Esophagus muscularis mucosa (tissue), 4 donors: ENCODE measurements around the gene ZMYND12.

ENCODE experiments used
- CTCF ChIP-seq, 3 experiments: fragments of 200-600 bp in 2 of 3; fragments of 450-650 bp in 1 of 3; sonication (generic) in 2 of 3; IDR thresholded peaks; one replicate each; pipeline ENCODE4 v1.5.1; 2017 to 2019; ENCODE audit warnings: antibody characterized with exemption in 3 of 3, mild to moderate bottlenecking in 2 of 3, moderate library complexity in 1 of 3
- EP300 ChIP-seq: sonication (generic); formaldehyde crosslinking; IDR thresholded peaks from one replicate; pipeline ENCODE4 v1.6.1; 2017; ENCODE audit warnings: antibody characterized with exemption
- POLR2A ChIP-seq: fragments of 450-650 bp; IDR thresholded peaks from one replicate; pipeline ENCODE4 v1.6.1; 2017; ENCODE audit warnings: antibody characterized with exemption, moderate library complexity, mild to moderate bottlenecking, low read depth
- POLR2AphosphoS5 ChIP-seq, 2 donors: sonication (generic); formaldehyde crosslinking; IDR thresholded peaks; one replicate each; pipeline ENCODE4 v1.6.1; 2017; ENCODE audit warnings: antibody characterized with exemption in 2 of 2

- TF ChIP-seq POLR2A (no peak), CTCF (IDR thresholded peaks at IDR 0.05) (no peak), POLR2AphosphoS5 (IDR thresholded peaks at IDR 0.05) (no peak), EP300 (no peak)
Measured at GRCh38 chr1:42476605-42477004, 20.8 kb upstream of the ZMYND12 start.
